ENCODE results near the gene PSMG3.

The PSMG3 gene

DNA sequence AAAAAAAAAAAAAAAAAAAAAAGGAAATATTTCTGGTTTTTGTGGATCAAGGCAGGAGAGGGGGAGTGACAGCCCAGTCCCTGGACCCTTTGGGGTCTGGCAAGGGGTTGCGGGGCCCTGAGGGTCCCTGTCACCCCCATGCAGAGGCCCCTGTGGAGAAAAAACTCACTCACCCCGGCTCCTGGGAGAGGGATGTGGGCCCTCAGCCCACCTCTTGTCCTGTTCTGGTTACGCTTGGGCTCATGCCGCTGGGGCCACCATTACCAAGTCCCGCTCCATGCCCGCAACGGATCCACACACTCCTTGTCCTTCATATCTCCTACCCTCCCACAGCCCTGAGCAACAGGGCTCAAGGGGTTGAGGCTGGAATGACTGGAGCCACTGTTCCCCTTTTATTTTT is 12.8 kb downstream of the PSMG3 start:
- DNase-seq: no peak

DNA sequence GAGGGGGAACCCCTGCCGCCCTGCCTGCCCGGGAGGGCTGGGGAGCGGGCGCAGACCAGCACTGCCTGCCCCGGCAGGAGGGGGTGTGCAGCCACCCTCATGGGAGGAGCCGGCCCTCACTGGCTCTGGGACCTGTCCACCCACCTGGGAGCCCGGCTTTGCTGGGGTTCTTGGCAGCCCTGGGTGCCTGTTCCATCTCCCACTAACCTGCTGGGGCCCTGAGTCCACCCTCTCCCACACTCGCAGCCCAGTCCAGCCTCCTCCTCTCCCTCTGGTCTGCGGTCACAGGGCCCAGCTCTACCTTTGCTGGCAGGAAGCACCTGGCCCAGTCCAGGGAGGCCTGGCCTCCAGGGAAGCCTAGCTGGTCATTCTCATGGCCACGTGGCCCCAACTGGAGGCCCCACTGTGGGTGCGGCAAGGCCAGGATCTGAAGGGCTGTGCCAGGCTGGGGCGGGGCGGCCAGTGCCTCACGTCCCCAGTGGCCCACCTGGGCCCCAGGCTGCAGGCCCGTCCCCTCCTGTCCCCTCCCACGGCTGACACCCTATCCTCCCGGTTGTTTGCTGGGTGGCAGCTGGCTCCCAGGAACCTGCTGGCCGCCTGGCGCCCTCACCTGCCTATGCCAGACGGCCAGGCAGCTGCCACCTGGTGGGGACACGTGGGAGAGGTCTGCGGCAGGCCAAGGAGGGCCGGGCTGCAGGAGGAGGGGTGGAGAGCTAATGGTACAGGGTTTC is 13.9 kb downstream of the PSMG3 start, which contains the start of gene TMEM184A:
Gene TMEM184A (minus strand): TSS at position 393 of the 731 bp plus-strand sequence. CDS start 721 bp downstream, outside the sequence.
- peak; percentile 92 for DNase-seq

DNA sequence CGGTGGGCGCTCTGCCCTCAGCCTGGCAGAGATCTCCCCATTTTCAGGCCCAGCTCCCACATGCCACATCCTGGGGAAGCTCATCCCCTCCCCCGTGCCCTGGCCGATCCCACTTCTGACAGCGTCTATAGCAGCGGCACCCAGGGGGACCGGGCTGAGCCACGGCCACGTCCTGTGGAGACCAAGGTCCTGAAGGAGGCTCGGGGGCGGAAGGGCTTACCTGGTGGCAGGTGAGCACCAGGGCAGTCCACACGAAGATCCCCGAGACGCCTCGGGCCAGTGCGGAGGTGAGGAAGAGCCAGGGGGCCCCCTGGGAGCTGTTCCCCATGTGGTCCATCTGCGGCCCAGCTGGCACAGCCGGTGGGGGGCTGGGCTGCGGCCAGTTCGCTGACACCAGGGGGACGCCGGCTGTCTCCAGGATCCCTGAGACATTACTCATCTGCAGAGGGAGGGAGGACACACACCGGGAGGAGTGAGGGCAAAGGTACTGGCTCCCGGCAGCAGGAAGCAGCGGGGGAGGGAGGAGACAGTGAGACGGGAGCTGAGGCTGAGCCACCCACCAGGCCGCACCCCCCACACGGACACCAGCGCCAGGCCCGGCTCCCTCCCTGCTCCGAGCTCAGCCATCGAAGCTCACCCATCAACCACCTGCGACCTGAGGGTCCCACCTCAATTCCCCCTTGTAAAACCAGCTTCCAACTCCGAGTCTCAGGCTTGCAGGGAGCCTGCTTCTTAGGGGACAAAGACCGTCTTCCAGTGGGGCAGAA is 14.6 kb downstream of the PSMG3 start:
- DNase-seq: no peak

DNA sequence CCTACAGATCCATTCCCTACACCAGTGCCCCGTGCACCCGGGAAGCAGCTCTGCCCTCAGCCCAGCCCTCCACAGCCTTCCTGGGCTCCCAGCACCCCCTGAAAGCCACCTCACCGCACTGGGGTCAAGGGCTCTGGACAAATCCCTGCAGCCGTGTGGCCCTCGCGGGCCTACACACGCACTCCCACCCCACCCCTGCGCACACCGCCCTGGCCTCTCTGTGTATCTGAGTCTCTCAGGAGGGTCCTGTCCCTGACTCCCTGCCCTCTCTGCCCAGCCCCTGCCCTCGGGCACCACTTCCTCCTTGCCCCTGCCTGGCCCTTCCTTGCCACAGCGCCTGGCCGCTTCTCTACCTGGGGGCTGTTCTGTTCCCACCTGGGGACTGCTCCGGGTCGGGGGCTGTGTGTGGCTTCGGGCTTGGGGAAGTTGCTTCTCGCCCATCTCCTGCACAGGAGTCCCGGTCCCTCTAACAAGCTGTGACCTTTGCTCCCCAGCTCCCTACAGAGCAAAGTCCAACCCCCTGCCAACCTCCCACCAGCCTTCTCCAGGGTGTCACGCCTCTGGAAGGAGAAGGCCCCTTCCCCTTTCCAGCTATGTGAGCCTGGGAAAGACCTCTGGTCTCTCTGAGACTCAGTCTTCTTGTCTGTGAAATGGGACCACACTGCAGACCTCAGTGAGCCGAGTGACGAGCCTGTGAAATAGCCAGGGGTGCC is 15.3 kb downstream of the PSMG3 start:
- no peak for DNase-seq

DNA sequence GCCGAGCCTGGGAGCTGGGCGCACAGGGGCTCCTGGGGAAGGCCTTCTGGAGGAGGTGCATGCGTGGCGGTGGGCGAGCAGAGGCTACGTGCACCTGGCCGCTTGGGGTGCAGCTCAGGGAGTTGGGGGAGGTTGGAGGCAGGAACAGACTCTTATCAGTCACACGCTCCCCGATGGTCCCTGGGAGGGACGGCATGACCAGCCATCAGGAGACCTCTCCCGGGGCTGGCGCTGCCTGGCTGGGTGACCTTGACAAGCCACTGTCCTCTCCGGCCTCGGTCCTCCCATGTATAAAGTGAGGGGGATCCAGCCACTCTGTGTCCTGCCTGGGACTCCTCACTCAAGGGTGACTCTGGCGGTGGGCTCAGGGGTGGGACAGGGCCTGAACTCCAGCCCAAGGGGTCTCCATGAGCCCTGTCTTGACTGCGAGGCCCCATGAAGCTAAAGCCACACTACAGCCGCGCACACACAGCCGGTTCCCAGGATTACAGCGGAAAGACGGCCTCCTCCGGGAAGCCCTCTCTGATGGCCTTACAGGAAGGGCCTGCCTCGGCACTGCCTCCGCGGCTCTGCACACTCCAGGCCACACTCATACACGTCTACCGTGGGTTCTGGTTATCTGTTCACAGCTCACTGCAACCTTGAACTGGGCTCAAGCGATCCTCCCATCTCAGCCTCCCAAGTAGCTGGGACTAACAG is 16.2 kb downstream of the PSMG3 start:
- no peak for DNase-seq

DNA sequence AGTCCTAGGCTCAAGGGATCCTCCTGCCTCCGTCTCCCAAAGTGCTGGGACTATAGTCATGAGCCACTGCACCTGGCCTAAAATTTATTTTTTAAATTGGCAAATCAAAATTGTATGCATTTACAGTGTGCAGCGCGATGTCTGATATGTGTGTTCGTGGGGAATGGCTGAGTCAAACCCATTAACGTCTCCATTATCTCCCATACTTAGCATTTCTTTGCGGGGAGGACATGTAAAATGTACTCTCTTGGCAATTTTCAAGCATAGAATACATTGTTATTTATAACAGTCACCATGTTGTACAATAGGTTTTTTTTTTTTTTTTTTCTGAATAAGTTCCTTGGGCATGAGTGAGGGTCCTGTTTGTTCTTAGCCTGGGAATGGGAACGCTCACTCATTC is 17.6 kb downstream of the PSMG3 start:
- DNase-seq: no peak

DNA sequence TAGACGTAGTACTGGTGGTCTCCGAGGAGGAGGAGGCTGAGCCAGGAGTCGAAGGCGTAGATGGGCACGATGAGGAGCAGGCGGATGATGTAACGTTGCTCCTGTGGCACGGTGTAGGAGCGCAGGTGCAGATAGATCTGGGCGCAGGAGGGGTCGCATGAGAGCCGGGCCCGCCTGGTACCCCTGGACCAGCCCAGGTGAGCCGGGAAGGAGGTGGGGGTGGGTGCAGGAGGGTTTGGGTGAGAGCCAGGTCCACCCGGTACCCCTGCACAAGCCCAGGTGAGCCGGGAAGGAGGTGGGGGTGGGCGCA is 19.0 kb downstream of the PSMG3 start:
- DNase-seq: no peak

DNA sequence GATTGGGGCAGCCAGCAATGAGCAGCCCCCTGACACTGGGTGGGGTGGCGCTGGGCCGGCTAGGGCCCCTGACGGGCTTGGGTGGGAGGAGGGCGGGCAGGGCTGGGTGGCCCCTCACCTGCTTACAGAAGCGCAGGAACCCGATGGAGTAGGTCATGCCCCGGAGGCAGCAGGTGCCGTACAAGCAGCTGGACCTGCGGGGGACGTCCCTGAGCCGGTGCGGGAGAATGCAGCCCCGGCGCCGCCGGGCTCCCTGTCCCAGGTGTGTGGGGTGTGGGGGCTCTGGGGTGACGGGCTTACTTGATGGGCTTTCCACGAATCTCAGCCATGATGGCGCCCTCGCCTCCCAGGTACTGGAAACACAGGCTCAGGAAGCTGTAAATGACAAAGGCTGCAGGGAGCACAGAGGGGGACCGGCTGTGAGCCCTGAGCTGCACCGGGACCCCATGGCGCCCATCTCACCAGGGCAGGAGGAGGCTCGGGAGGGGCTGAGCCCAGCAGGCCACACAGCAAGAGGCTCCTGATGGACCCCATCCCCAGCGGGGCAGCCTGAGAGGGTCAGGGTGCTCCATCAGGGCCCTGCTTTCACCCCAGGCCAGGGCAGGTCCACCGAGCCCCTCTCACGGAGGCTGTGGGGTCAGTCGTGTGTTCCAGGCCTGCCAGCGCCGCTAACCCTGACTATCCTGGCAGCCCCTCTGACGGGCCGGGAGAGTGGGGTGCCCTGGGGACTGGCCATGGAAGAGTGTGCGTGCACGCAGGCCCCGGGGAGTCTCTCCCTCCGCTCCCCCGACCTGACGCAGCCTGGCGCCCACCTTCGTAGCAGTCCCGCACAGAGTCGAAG is 19.6 kb downstream of the PSMG3 start:
- DNase-seq: no peak

DNA sequence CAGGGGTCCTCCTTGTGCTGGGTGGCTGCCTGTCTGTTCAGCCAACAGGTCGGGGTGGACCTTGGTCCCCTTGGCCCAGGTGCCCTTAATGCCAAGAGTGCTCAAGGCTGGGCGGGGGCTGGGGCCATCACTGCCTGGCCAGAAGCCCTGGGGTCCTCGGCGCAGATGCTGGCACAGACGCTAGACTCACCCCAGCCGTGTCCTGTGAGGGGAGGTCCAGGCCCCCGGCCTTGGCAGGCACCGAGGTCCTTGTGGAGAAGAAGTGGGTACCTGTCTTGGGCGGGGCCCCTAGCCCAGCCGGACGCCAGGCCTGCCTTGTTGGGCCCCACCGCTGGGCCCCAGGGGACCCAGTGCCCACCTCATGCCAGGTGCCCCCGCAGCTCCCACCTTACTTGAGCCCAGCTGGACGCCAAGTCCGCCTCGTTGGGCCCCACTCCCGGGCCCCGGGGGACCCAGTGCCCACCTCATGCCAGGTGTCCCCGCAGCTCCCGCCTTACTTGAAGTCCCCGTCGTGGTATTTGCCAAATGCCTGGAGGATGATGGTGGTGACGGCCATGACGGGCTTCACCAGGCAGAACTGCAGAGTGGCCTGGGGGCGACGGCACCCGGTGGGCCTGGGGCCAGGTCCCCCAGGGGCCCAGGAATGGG is 20.4 kb downstream of the PSMG3 start:
- DNase-seq: no peak

DNA sequence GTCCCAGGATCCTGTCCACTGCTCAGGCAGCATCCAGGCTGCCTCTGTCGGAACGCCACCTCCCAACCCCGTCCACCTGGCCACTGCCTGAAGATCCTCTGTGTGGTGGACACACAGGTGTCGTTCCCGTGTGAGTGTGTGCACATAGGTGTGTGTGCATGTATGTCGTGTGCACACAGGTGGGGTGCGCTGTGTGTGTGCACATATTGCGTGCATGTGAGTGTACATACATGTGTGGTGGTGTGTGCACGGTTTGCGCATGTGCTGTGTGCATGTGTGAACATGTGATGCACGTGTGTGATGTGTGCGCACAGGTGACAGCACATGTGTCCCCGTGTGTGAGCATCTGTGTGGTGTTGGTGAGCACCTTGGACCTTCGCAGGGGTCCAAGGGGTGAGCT is 20.9 kb downstream of the PSMG3 start:
- DNase-seq: no peak

DNA sequence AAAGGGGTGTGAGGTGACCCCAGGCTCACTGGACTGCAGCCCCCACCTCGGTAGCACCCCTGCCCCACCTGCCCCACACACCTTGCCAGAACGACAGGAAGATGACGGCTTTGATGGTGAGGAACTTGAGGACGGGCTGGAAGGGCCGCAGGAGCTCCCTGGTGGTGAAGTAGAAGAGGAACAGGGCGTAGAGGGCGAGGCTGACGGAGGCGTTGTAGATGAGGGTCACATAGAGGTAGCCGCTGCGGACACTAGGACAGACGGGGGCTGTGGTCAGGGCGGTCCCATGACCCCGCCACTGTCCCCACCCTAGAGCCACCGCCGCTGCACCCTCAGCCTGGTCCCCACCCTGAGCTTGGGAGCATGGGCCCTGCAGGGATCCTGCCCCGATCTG is 21.4 kb downstream of the PSMG3 start:
- DNase-seq: no peak

DNA sequence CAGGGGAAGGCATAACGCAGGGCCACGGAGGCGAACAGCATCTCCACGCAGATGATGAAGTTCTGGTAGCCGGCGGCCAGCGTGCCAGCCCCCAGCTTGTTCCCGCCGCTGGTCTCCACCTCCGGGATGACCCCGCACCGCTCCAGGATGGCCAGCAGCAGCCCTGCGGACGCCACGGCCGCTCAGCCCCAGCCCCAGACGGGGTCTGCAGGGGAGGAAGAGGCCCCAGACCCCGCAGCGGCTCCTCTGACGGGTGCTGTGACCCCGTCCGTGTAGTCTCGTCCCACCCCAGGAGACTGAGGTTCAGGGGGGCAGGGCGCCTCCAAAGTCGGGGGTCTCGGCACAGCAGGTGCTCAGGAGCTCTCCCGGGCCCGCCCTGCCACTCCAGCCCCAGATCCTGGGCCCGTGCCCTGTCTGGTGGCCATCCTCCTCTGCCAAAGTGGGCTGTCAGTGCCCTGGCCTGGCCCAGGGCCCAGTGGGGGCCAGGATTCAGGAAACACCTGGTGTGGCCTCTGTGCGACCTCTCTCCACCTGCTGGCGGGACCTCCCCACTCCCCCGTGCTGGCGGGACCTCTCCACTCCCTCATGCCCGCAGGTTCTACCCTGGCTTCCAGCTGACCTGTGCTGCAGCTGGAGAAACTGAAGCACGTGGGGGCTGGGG is 21.9 kb downstream of the PSMG3 start:
- DNase-seq: no peak

DNA sequence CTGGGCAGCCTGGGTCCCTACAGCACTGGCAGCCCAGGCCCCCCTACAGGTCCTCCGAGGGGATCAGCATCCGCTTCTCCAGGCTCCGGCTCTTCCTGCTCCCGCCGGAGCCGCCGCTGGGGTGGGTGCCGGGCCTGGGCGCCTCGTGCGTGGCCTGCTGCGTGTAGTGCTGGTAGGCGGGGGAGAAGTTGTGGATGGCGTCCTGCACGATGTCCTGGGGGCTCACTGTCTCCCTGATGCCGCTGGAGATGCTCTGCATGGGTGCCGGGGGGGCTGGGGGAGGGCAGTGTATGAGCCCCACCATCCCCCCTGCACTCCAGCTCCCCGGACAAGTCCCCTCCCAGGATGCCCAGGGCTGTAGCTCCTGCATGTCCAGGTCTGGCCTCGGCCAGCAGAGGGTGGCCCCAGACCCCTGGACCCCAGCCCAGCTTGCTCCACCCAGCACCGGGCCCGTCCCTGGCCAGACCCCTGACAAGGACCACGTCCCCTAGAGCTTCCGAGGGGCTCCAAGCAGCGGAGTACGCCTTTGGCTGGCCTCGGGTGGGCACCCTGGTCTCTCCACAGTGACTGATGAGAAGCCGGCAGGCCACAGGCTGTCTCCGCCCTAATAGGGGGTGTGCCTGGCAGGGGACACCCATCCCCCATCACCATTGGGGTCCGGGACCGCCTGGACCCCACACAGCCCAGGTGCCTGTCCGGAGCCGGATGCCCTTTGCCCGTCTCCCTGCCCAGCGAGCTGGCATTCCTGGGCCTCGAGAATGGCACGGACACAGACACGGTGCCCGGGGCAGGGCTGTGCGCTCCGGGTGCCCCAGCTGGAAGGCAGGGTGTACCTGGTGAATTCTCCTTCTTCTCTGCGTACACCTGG is 22.7 kb downstream of the PSMG3 start:
- no peak for DNase-seq

DNA sequence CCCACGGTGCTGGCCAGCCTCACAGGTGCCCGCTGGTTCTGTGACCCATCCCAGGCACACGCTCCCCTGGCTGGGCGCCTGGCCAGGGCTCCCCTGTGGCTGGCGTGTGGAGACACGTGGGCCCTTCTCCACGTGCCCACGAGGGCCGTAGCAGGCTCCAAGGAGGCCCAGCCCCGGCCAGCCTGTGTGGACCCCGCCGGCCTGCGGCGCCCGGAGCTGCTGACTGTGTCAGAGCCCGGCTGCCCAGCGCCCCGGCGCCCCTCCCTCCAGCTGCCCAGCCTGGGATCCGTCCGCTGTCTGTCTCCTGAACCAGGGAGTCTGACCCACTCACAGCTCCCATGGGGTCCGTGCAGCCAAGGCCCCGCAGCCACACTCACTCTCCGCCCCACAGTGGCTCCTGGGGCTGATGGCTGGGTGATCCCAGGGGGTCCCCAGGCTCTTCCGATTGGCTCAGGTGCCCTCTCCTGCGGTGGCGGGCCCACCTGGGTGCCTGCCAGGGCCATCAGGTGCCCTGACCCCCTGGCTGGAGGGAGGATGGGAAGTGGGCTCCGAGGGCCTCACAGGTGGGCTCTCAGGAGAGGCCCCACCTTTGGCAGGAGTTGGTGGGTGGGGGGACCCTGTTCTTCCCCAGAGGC is 23.4 kb downstream of the PSMG3 start:
- no peak for DNase-seq

DNA sequence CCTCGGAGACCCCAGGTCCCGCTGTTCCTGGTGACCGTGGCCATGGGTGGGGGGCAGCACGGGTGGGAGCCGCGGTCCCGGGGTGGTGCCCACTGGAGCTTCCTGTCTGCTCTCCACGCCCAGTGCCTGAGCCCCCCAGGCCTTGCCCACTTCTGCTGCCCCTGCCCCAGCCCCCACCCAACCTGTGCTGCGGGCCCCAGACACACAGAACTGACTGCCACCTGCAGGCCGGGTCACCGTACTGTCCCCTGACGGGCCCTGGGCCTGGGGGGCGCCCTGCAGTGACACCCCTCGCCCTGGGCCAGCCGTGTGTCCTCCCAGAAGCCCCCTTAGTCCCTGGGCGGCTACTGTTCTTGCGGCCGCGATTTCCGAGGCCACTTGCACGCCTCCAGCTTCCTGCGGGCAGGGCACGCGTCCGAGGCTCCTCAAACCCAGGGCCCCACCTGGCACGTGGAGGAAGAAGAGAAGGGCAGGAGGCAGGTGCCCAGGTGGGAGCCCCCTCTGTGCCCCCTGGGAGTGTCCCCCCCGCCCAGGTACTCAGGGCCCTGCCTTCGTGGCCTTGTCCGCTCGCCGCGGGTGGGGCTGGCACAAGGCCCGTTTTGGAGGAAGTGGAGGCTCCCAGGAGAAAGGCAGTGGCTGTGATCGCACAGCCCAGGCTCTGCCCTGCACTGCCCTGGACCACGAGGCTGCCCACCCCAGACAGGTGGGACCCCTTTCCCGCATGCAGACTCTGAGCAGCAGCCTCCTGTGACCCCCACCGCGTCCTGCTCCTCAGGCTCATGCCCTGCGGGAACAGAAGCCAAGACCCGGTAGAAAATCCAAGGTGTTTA is 24.2 kb downstream of the PSMG3 start:
- DNase-seq: no peak

DNA sequence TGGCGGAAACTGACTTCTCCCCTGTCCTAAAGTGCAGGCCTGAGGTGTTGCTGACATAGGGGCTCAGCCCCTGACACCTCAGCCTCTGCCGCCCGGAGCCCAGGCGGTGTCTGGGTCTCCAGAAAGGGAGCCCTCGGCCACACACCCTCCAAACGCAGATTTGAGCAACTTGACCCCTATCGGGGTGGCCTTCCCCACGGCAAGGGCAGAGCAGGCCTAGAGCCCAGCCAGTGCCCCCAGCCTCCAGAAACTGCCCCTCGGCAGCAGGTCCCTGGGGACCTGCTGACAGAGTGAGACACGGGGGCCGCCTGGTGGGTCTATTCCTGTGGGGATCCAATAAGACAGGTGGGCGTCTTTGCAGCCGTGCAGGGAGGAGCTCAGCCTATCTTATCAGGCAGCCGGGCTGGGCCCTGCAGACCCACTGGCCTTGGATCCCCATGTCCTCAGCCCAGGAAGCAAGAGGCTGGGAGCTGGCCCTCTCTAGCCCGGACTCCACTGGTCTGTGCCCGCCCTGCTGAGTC is 24.9 kb downstream of the PSMG3 start:
- no peak for DNase-seq

DNA sequence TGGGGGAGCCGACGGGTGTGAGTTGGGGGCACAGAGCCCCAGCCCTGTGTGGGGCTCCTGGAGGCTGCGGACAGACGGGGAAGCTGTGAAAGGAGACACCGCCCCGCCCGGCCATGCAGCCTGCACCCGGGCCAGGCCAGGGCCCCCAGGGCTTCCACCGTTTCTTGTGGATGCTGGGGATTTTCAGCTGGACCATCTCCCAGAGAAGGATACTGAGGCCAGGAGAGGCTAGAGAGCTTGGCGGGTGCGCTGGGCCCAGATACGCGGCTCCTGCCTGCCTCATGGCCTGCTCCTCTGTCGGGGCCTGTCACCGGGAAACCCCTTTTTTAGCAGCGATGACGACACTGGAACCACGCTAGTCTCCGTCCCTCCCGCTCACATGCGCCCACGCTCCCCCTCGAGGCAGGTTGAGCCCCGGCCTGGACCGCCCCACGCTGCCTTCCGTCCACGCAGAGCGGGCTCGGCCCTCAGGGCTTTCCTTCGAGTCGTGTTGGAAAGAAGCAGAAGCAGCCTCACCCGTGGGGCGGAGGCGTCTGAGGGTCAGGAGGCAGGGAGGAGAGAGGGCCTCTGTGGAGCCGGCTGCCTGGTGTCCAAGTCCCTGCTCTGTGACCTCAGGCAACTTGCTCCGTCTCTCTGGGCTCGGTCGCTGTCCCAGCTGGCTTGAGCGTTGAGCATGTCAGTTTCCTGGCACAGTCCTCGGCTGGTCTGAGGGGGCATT is 25.5 kb downstream of the PSMG3 start:
- no peak for DNase-seq

DNA sequence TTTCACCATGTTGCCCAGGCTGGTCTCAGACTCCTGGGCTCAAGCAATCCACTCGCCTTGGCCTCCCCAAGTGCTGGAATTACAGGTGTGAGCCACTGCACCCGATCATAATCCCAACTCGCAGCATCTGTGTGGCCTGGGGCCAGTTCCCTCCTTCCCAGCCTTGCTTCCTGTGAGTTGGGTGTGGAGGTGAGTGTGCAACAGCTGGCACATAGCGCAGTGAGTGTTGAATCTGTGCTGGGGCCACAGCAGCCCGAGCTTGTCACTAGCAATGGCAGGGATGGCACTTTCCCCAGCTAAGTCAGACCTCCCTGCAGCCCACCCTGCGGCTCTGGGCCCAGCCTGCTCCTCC is 26.0 kb downstream of the PSMG3 start:
- DNase-seq: no peak

All from NCI-H1105 (cell line).